GM18868 (cell line): ENCODE results near the gene SIGLEC10.
"Not testable (repeated sequence)": the region's sequence is repeated elsewhere in the genome, so short reads cannot be mapped to it uniquely, and the experiment has no call there.

ENCODE experiments used
- ATAC-seq: cut with Tn5 transposase; IDR thresholded peaks from one replicate; pipeline ENCODE4 v1.9.1; 2021; ENCODE audit warnings: mild to moderate bottlenecking, moderate library complexity; ENCODE audit not compliant: unreplicated experiment

Gene SIGLEC10

GRCh38 chr19:51417107-51417809 lies at the start of gene SIGLEC10:
TSS of gene SIGLEC10 (minus strand) at chr19:51417642. CDS start at chr19:51417581, 61 bp downstream.
- ATAC-seq, result peak; percentile 61

GRCh38 chr19:51466723-51467122 lies 49.3 kb upstream of the SIGLEC10 start:
- no peak for ATAC-seq

- ATAC-seq, result not testable (repeated sequence)
Observed at GRCh38 chr19:51463976-51464581, 46.6 kb upstream of the SIGLEC10 start.

GRCh38 chr19:51462681-51463080 lies 45.2 kb upstream of the SIGLEC10 start:
- ATAC-seq, result no peak

GRCh38 chr19:51462276-51462675 lies 44.8 kb upstream of the SIGLEC10 start:
- no peak for ATAC-seq

GRCh38 chr19:51461723-51462161 lies 44.3 kb upstream of the SIGLEC10 start:
- no peak for ATAC-seq

GRCh38 chr19:51460164-51460992 lies 42.9 kb upstream of the SIGLEC10 start:
- ATAC-seq, result no peak

GRCh38 chr19:51458899-51459505 lies 41.6 kb upstream of the SIGLEC10 start:
- ATAC-seq, result no peak

- ATAC-seq, result no peak
Observed at GRCh38 chr19:51458051-51458645, 40.7 kb upstream of the SIGLEC10 start, which contains the start of gene SIGLEC8. TSS of gene SIGLEC8 (minus strand) at chr19:51458454. CDS start at chr19:51458387, 67 bp downstream.

- no peak for ATAC-seq
Observed at GRCh38 chr19:51457351-51458013, 40.0 kb upstream of the SIGLEC10 start.

- ATAC-seq, result no peak
Observed at GRCh38 chr19:51456541-51457290, 39.3 kb upstream of the SIGLEC10 start.

GRCh38 chr19:51450730-51451307 lies 33.4 kb upstream of the SIGLEC10 start:
- ATAC-seq, result no peak

- no peak for ATAC-seq
Observed at GRCh38 chr19:51448411-51449016, 31.1 kb upstream of the SIGLEC10 start.

- ATAC-seq, result no peak
Observed at GRCh38 chr19:51448011-51448410, 30.6 kb upstream of the SIGLEC10 start.

- ATAC-seq, result not testable (repeated sequence)
Observed at GRCh38 chr19:51447510-51447909, 30.1 kb upstream of the SIGLEC10 start.

- ATAC-seq, result peak; percentile 88
Observed at GRCh38 chr19:51441410-51442390, 24.3 kb upstream of the SIGLEC10 start.

GRCh38 chr19:51440846-51441409 lies 23.5 kb upstream of the SIGLEC10 start:
- ATAC-seq, result no peak
